Panc1 (cell line): ENCODE measurements around the gene NEK4. TPM values are rescaled to one million over a fixed set of nuclear protein-coding genes. Genes with fewer than 3 reads are reported as not detected.

Source experiments
- ATAC-seq: fragments of 200-7000 bp; cut with Tn5 transposase; 2 replicates; pipeline ENCODE4 v1.9.1; 2020; ENCODE audit warnings: mild to moderate bottlenecking, moderate library complexity
- BruUV-seq: library from RNA; stranded (reverse); fragments of 400-500 nt; replicated peaks from 2 replicates; lab custom pipeline; 2021; lab: Mats Ljungman, UMichigan
- CTCF ChIA-PET: fragments of 300-600 bp; sonication (Branson Sonifier 250); formaldehyde crosslinking; loops from one replicate; lab custom pipeline; 2022; ENCODE audit warnings: antibody characterized with exemption; lab: Charles Lee
- POLR2A ChIA-PET: fragments of 300-600 bp; sonication (Branson Sonifier 250); formaldehyde crosslinking; loops from one replicate; lab custom pipeline; 2022; ENCODE audit warnings: antibody characterized with exemption; lab: Charles Lee
- DNase-seq: peaks from one replicate; pipeline ENCODE4 v3.0.0-alpha.2; 2010; ENCODE audit warnings: low read depth, low spot score
- H3K27ac ChIP-seq: 2 replicates; pipeline ENCODE4 v1.5.1; 2011; ENCODE audit warnings: mild to moderate bottlenecking, low read length, inconsistent platforms
- H3K27me3 ChIP-seq: fragments of 200-500 bp; sonication (Bioruptor generic); 2 replicates; pipeline ENCODE4 v1.6.0; 2014; ENCODE audit warnings: low read length, inconsistent platforms; ENCODE audit not compliant: control insufficient read depth, insufficient read depth
- H3K36me3 ChIP-seq: fragments of 200-500 bp; sonication (Bioruptor generic); 2 replicates; pipeline ENCODE4 v1.5.1; 2014; ENCODE audit warnings: inconsistent platforms, mild to moderate bottlenecking, low read length, moderate library complexity; ENCODE audit not compliant: control insufficient read depth, insufficient read depth
- H3K4me1 ChIP-seq: 2 replicates; pipeline ENCODE4 v1.5.1; 2011; ENCODE audit warnings: inconsistent platforms, mild to moderate bottlenecking, low read length, moderate library complexity; ENCODE audit not compliant: control insufficient read depth, insufficient read depth
- H3K4me3 ChIP-seq, 2 experiments: 2 replicates each; pipeline ENCODE4 v1.5.1; 2011 to 2012; ENCODE audit warnings: low read depth in 2 of 2, low read length in 2 of 2, mild to moderate bottlenecking in 2 of 2, inconsistent platforms in 1 of 2, moderate library complexity in 1 of 2
- H3K9me3 ChIP-seq: fragments of 200-500 bp; sonication (Bioruptor generic); 2 replicates; pipeline ENCODE4 v1.5.1; 2014; ENCODE audit warnings: low read depth, mild to moderate bottlenecking, inconsistent platforms, low read length, moderate library complexity; ENCODE audit not compliant: control insufficient read depth, insufficient read depth
- CTCF ChIP-seq: fragments of 450-650 bp; IDR thresholded peaks from 2 replicates; pipeline ENCODE4 v1.5.1; 2017; ENCODE audit warnings: mild to moderate bottlenecking
- POLR2AphosphoS5 ChIP-seq: IDR thresholded peaks from 2 replicates; pipeline ENCODE4 v1.6.1; 2012; ENCODE audit warnings: mild to moderate bottlenecking, low read depth, low read length, moderate library complexity
- REST ChIP-seq, 2 experiments: IDR thresholded peaks; 2 replicates each; pipeline ENCODE4 v1.6.1; 2011 to 2012; ENCODE audit warnings: low read depth in 2 of 2, control low read depth in 1 of 2, low read length in 1 of 2, mild to moderate bottlenecking in 1 of 2, moderate library complexity in 1 of 2; ENCODE audit not compliant: insufficient read depth in 1 of 2
- SIN3A ChIP-seq: IDR thresholded peaks from 2 replicates; pipeline ENCODE4 v1.6.1; 2012; ENCODE audit warnings: low read depth, mild to moderate bottlenecking, low read length, moderate library complexity, borderline replicate concordance; ENCODE audit not compliant: insufficient read depth
- TCF7L2 ChIP-seq: IDR thresholded peaks from 2 replicates; pipeline ENCODE4 v1.6.1; 2011; ENCODE audit warnings: mild to moderate bottlenecking, low read depth, low read length, inconsistent platforms
- in situ Hi-C: cut with HindIII; loops from 2 replicates; pipeline ENCODE4 v1.10.0; 2016; ENCODE audit warnings: low sequenced_read_pairs, low pct_unique_long_range_greater_than_20kb
- intact Hi-C: fragments of 100-400 bp; cut with micrococcal nuclease; formaldehyde crosslinking; loops from one replicate; pipeline ENCODE4 v1.10.0; 2022; ENCODE audit not compliant: unreplicated experiment
- total RNA-seq: library from RNA; stranded (reverse); gene quantifications from one replicate; pipeline ENCODE4 v1.2.1, GENCODE V29; 2021; ENCODE audit not compliant: unreplicated experiment

NEK4 gene
- total RNA-seq, 1 experiment from 2014 or later: 22.9 TPM

- Histone ChIP-seq H3K9me3 (no peaks in the 10 kb centered on the region), H3K27ac (no peak overlapping the region), H3K27me3 (no peaks in the 10 kb centered on the region), H3K36me3 (no peaks in the 10 kb centered on the region), H3K4me1 (no peaks in the 10 kb centered on the region), H3K4me3 (no peak overlapping the region)
- ATAC-seq (no peak), DNase-seq (no peak)
- CTCF ChIA-PET: interaction anchor here (0.6 kb wide), 1 partner anchor 267 kb away, joined by 3 read pairs; no protein-coding TSS in a partner anchor
- no TSS peak for BruUV-seq
- POLR2A ChIA-PET: no interaction called here
- intact Hi-C loops (no loop called here), in situ Hi-C loops (no loop called here)
- TF ChIP-seq CTCF: no peak
- TF ChIP-seq TCF7L2: no peak
- no peak for TF ChIP-seq REST (IDR thresholded peaks at IDR 0.05; ENCODE audit: insufficient read depth in 1 of 2, low read depth in 2 of 2, low read length in 1 of 2)
- no peak for TF ChIP-seq POLR2AphosphoS5
- TF ChIP-seq SIN3A: no peak
Measured at GRCh38 chr3:52816654-52817053, 45.9 kb upstream of the NEK4 start.

DNA sequence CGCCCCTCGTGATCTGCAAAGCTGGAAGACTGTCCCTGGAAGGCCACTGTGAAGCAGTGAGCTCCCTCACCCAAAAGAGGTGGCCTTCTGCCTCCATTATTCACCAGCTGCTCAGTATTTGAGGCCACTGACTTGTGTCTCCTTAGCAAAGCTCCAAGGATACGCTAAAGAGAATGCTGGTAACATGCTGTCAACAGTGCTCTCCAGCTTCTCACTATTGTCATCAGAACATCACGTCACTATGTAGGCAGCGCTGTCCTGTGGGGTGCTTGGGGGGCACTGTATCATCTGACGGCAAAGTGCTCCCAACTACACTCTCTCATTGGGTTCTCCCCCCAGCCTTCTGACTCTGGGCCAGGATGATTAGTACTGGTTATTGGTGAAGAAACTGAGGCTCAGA lies 45.5 kb upstream of the NEK4 start:
- in situ Hi-C loops: no loop called here
- Histone ChIP-seq H3K9me3 (no peaks in the 10 kb centered on the region), H3K4me3 (no peak overlapping the region), H3K36me3 (no peaks in the 10 kb centered on the region), H3K4me1 (no peaks in the 10 kb centered on the region), H3K27ac (no peak overlapping the region), H3K27me3 (no peaks in the 10 kb centered on the region)
- ChIA-PET CTCF (no interaction called here), POLR2A (interaction anchor here (0.6 kb wide), 1 partner anchor 59 kb away, joined by 7 read pairs; no protein-coding TSS in a partner anchor)
- TF ChIP-seq TCF7L2: no peak
- no peak for TF ChIP-seq POLR2AphosphoS5
- TF ChIP-seq CTCF: no peak
- TF ChIP-seq REST (IDR thresholded peaks at IDR 0.05; ENCODE audit: insufficient read depth in 1 of 2, low read depth in 2 of 2, low read length in 1 of 2): no peak
- no peak for TF ChIP-seq SIN3A
- intact Hi-C loops: no loop called here
- BruUV-seq: no TSS peak
- ATAC-seq: no peak
- DNase-seq: no peak
